K562 (cell line): ENCODE results near the gene ANKRD11. TPM values are rescaled to one million over a fixed set of nuclear protein-coding genes. Genes with fewer than 3 reads are reported as not detected.
A peak's percentile ranks its signal among the peaks of the same experiment; 100 is the strongest.

Experiments
- ATAC-seq: fragments of 200-7000 bp; cut with Tn5 transposase; 3 replicates; pipeline ENCODE4 v1.9.1; 2020; ENCODE audit warnings: moderate library complexity
- BruUV-seq: library from RNA; stranded (reverse); fragments of 400-500 nt; replicated peaks from 2 replicates; lab custom pipeline; 2021; lab: Mats Ljungman, UMichigan
- CTCF ChIA-PET: fragments of 300-600 bp; formaldehyde crosslinking; extraction: SDS; loops from one replicate; lab custom pipeline; 2021; ENCODE audit warnings: low intra/inter-chr PET ratio; lab: Yijun Ruan, JAX
- POLR2A ChIA-PET: fragments of 300-600, 350-650 bp; sonication (Branson Sonifier 250); formaldehyde crosslinking; extraction: SDS; loops from one replicate; lab custom pipeline; 2021; ENCODE audit warnings: antibody characterized with exemption, inconsistent platforms; lab: Yijun Ruan, JAX
- DNase-seq, 4 experiments: peaks; one replicate each; pipeline versions ENCODE4 v3.0.0 to v3.0.0-alpha.2; 2011 to 2018; ENCODE audit warnings: low spot score in 3 of 4, mixed read lengths in 3 of 4; ENCODE audit errors: extremely low read depth in 1 of 4
- FAIRE-seq: peaks from 2 replicates; lab custom pipeline; 2011; peaks lifted over from hg19 to GRCh38; lab: Jason Lieb, UNC
- H2AFZ ChIP-seq: 2 replicates; pipeline ENCODE4 v1.6.0; 2011; ENCODE audit warnings: low read depth, low read length, control low read depth, inconsistent platforms
- H3K27ac ChIP-seq: fragments of 200-600 bp; 3 replicates; pipeline ENCODE4 v1.8.0; 2011; ENCODE audit warnings: low read depth, mild to moderate bottlenecking, control low read depth, inconsistent platforms, low read length, moderate library complexity, mixed read lengths; ENCODE audit errors: extremely low read depth
- H3K27me3 ChIP-seq, 2 experiments: fragments of 300-600 bp in 1 of 2; 2 replicates in 1 of 2; 3 replicates in 1 of 2; pipeline versions ENCODE4 v1.6.0 to v1.8.0; 2011; ENCODE audit warnings: inconsistent platforms in 2 of 2, low read length in 2 of 2, mild to moderate bottlenecking in 1 of 2, mixed read lengths in 1 of 2, moderate library complexity in 1 of 2; ENCODE audit not compliant: control insufficient read depth in 2 of 2, insufficient read depth in 2 of 2
- H3K36me3 ChIP-seq: fragments of 300-600 bp; 3 replicates; pipeline ENCODE4 v1.8.0; 2011; ENCODE audit warnings: mild to moderate bottlenecking, low read length, inconsistent platforms; ENCODE audit not compliant: control insufficient read depth, insufficient read depth
- H3K4me1 ChIP-seq, 2 experiments: fragments of 200-600 bp in 1 of 2; replicated peaks in 1 of 2; 2 replicates in 1 of 2; 3 replicates in 1 of 2; pipeline versions ENCODE4 v1.5.1 to v1.8.0; 2011; ENCODE audit warnings: inconsistent platforms in 2 of 2, low read length in 2 of 2, mild to moderate bottlenecking in 1 of 2, mixed read lengths in 1 of 2, moderate library complexity in 1 of 2; ENCODE audit not compliant: control insufficient read depth in 2 of 2, insufficient read depth in 2 of 2
- H3K4me2 ChIP-seq: 2 replicates; pipeline ENCODE4 v1.6.1; 2011; ENCODE audit warnings: low read length, control low read depth, inconsistent platforms, mixed read lengths; ENCODE audit not compliant: insufficient read depth
- H3K4me3 ChIP-seq: fragments of 200-600 bp; sonication (generic), shearing (Covaris generic); 2 replicates; pipeline ENCODE4 v1.5.1; 2016; ENCODE audit warnings: control low read depth, inconsistent platforms
- H3K79me2 ChIP-seq: fragments of 200-600 bp; 3 replicates; pipeline ENCODE4 v1.8.0; 2011; ENCODE audit warnings: low read length, inconsistent platforms; ENCODE audit not compliant: control insufficient read depth, insufficient read depth
- H3K9ac ChIP-seq, 2 experiments: 2 replicates each; pipeline versions ENCODE4 v1.6.0 to v1.6.1; 2011; ENCODE audit warnings: low read depth in 2 of 2, low read length in 2 of 2, control low read depth in 1 of 2, inconsistent platforms in 1 of 2, mild to moderate bottlenecking in 1 of 2, mixed read lengths in 1 of 2; ENCODE audit not compliant: insufficient read depth in 1 of 2
- H3K9me1 ChIP-seq: one replicate; pipeline ENCODE4 v1.6.0; 2011; ENCODE audit warnings: inconsistent platforms, mild to moderate bottlenecking, low read length, moderate library complexity; ENCODE audit not compliant: control insufficient read depth, insufficient read depth
- H3K9me3 ChIP-seq: replicated peaks from 2 replicates; pipeline ENCODE4 v1.5.1; 2011; ENCODE audit warnings: low read depth, low read length, inconsistent platforms; ENCODE audit not compliant: control insufficient read depth, insufficient read depth
- H4K20me1 ChIP-seq: replicated peaks from 2 replicates; pipeline ENCODE4 v1.6.1; 2011; ENCODE audit warnings: low read length, inconsistent platforms, mixed read lengths; ENCODE audit not compliant: control insufficient read depth, insufficient read depth
- ATF1 ChIP-seq, 2 experiments: fragments of 450-650 bp in 1 of 2; IDR thresholded peaks; 2 replicates each; pipeline ENCODE4 v1.6.1; 2016; ENCODE audit warnings: missing compliant biosample characterization in 1 of 2, missing genetic modification characterization in 1 of 2
- BRD9 ChIP-seq: fragments of 450-650 bp; IDR thresholded peaks from 2 replicates; pipeline ENCODE4 v1.6.1; 2018; ENCODE audit warnings: low read depth; ENCODE audit not compliant: partially characterized antibody
- ESRRB ChIP-seq: fragments of 250-450 bp; sonication (Bioruptor Pico); IDR thresholded peaks from 2 replicates; pipeline ENCODE4 v1.5.0; 2020; ENCODE audit warnings: mild to moderate bottlenecking, moderate library complexity, borderline replicate concordance
- ETV1 ChIP-seq: fragments of 450-650 bp; conservative IDR thresholded peaks from 2 replicates; pipeline ENCODE4 v1.6.1; 2016; ENCODE audit warnings: missing genetic modification characterization, control low read depth, low read depth, missing compliant biosample characterization
- KLF13 ChIP-seq: fragments of 450-650 bp; IDR thresholded peaks from 2 replicates; pipeline ENCODE4 v1.6.1; 2016; ENCODE audit warnings: missing genetic modification characterization, low read depth, mild to moderate bottlenecking, missing compliant biosample characterization, moderate library complexity, borderline replicate concordance
- MAFG ChIP-seq: fragments of 450-650 bp; conservative IDR thresholded peaks from 2 replicates; pipeline ENCODE4 v1.6.1; 2016; ENCODE audit warnings: missing genetic modification characterization, missing compliant biosample characterization
- MED1 ChIP-seq: sonication (generic); formaldehyde crosslinking; IDR thresholded peaks from 2 replicates; pipeline ENCODE4 v1.8.1; 2023; ENCODE audit warnings: missing genetic modification reagents, borderline replicate concordance
- NBN ChIP-seq: fragments of 450-650 bp; IDR thresholded peaks from 2 replicates; pipeline ENCODE4 v1.6.1; 2016; ENCODE audit warnings: low read depth, mild to moderate bottlenecking
- POLR2G ChIP-seq: fragments of 200-400 bp; formaldehyde crosslinking; IDR thresholded peaks from 2 replicates; pipeline ENCODE4 v1.6.1; 2017; ENCODE audit warnings: low read depth, mild to moderate bottlenecking, antibody characterized with exemption, low read length, moderate library complexity
- RBM22 ChIP-seq: fragments of 200-400 bp; formaldehyde crosslinking; IDR thresholded peaks from 2 replicates; pipeline ENCODE4 v1.6.1; 2018; ENCODE audit warnings: low read length, low read depth; ENCODE audit not compliant: poor library complexity, severe bottlenecking
- TCF7 ChIP-seq: sonication (generic); IDR thresholded peaks from 2 replicates; pipeline ENCODE4 v1.6.1; 2016; ENCODE audit warnings: antibody characterized with exemption, borderline replicate concordance
- ZBED1 ChIP-seq: IDR thresholded peaks from 2 replicates; pipeline ENCODE4 v1.6.1; 2014
- ZBTB2 ChIP-seq: fragments of 450-650 bp; IDR thresholded peaks from 2 replicates; pipeline ENCODE4 v1.6.1; 2016; ENCODE audit warnings: antibody characterized with exemption
- ZSCAN32 ChIP-seq: fragments of 450-650 bp; formaldehyde crosslinking; IDR thresholded peaks from 2 replicates; pipeline ENCODE4 v1.4.0; 2020; ENCODE audit warnings: mild to moderate bottlenecking, moderate library complexity
- WGBS: fragments of 100-300 bp; shearing (Covaris generic); methylation state at CpG from one replicate; pipeline ENCODE4 v1.1.6; 2016; ENCODE audit warnings: low coverage, mixed read lengths; ENCODE audit not compliant: insufficient coverage; ENCODE audit errors: missing lambda C conversion rate; 5-methylcytosine and 5-hydroxymethylcytosine counted together
- in situ Hi-C: fragments of 300-500 bp; cut with MboI; formaldehyde crosslinking; loops from 4 replicates; pipeline ENCODE4 v1.15.0; 2018; ENCODE audit warnings: inconsistent platforms, mixed read lengths
- intact Hi-C: fragments of 100-400 bp; cut with micrococcal nuclease; formaldehyde crosslinking; loops from 2 replicates; pipeline ENCODE4 v1.14.2; 2022
- polyA plus RNA-seq, 8 experiments: library from polyadenylated mRNA; depleted of rRNA in 4 of 8; stranded (reverse) in 5 of 8; unstranded in 3 of 8; fragments of >200 nt; fragmentation: Nextera tagmentation in 2 of 8; fragmentation: Illumina TruSeq in 1 of 8; extraction: Ambion mirVana in 2 of 8; extraction: Trizol in 1 of 8; gene quantifications; 2 replicates each; pipeline versions ENCODE4 v1.2.1 to v1.2.3, GENCODE V29; 2011 to 2014; ENCODE audit warnings: inconsistent platforms in 1 of 8, missing spikeins in 1 of 8
- total RNA-seq, 7 experiments: library from RNA; depleted of rRNA in 6 of 7; stranded (reverse); fragments of >200 nt in 6 of 7; fragmentation: Illumina TruSeq in 2 of 7; extraction: Trizol in 2 of 7; gene quantifications; 2 replicates each; pipeline versions ENCODE4 v1.2.1 to v1.2.3, GENCODE V29; 2011 to 2021; ENCODE audit warnings: low replicate concordance in 1 of 7

Gene ANKRD11
- total and polyA plus RNA-seq, 9 of the 15 experiments (the other 6 are each of a cell fraction or from before 2014, with no cell fraction given), result 4.7 to 126 (median 31.7) TPM

DNA sequence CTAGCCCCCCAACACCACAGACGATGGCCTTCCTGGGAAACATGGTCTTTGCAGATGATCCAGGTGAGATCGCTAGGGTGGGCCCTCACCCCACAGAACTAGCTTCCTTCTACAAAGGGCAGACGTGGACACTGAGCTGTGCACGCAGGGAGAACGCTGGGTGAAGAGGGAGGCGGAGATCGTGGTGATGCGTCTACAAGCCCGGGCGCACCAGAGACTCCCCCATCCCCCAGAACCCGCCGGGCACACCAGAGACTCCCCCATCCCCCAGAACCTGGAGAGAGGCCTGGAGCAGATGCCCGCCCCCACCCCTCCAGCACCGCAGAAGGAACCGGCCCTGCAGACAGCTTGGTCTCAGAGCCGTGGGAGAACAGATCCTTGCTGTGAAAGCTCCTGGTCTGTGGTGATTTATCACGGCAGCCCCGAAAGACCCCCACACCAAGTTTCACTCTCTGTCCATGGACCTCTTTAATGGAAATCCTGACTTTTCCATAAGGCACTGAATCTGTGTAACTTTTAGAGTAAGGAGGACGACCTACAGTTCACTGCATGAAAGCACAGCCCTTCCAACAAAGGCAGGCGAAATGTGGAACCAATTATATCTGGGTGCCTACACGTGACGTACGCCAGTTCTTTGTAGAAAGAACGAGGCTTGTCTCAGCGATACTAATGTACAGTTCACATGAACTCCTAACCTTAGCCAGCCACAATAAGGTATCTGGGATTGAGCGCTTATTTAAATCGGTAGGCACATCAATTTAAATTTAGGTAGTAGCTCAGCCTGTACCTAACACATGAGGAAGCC is 88.5 kb downstream of the ANKRD11 start:
- in situ Hi-C loops (no loop called here), intact Hi-C loops (no loop called here)
- FAIRE-seq, result no peak
- TF ChIP-seq ETV1 (tag) (no peak), RBM22 (peak; percentile 66), POLR2G (0 out of 2 replicates have a peak, but pooled peaks have one; percentile 30)
- Histone ChIP-seq H3K27ac (no peak overlapping the region), H3K9ac (no peak overlapping the region; a peak in 1 of 4 replicates), H3K9me3 (no peaks in the 10 kb centered on the region), H3K79me2 (peaks cover 92% of the 10 kb centered on the region), H4K20me1 (peaks cover 80% of the 10 kb centered on the region), H3K4me3 (no peak overlapping the region), H3K27me3 (no peaks in the 10 kb centered on the region), H3K4me1 (peaks cover 24 to 44% of the 10 kb centered on the region in 2 experiments), H3K9me1 (peaks cover 18% of the 10 kb centered on the region), H3K36me3 (peaks cover 45% of the 10 kb centered on the region; the same call in 2 of the 3 replicates), H3K4me2 (no peak overlapping the region), H2AFZ (no peak overlapping the region)
- ATAC-seq, result no peak
- CTCF ChIA-PET, result no interaction called here
- no peak for DNase-seq
- no TSS peak for BruUV-seq
- POLR2A ChIA-PET, result interaction anchor here (0.6 to 1.1 kb wide), 3 partner anchors 8 to 204 kb away, joined by 3 to 4 read pairs (median 3); no protein-coding TSS in a partner anchor
- WGBS, result 89% methylated on average over 24 of the region's 27 CpGs

DNA sequence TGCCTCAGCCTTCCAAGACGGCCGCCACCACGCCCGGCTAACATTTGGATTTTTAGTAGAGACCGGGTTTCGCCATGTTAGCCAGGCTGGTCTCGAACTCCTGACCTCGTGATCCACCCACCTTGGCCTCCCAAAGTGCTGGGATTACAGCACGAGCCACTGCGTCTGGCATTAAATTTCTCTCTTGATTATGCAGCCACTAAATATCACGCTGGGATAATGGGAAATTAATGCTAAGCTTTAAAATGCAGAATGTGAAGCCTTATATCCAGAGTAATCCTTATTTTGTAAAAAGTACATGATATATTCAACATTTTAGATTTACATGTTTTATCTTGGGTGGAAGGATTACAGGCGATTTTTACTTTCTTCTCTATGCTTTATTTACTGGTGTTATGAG is 89.2 kb downstream of the ANKRD11 start:
- intact Hi-C loops, result no loop called here
- Histone ChIP-seq H3K4me3 (no peak overlapping the region), H3K27ac (no peak overlapping the region), H3K4me2 (no peak overlapping the region), H3K9me3 (no peaks in the 10 kb centered on the region), H3K9ac (no peak overlapping the region), H3K79me2 (peaks cover 91% of the 10 kb centered on the region), H3K9me1 (peaks cover 12% of the 10 kb centered on the region), H4K20me1 (peaks cover 75% of the 10 kb centered on the region), H3K36me3 (peaks cover 42% of the 10 kb centered on the region; the same call in 2 of the 3 replicates), H2AFZ (no peak overlapping the region), H3K27me3 (no peaks in the 10 kb centered on the region), H3K4me1 (peaks cover 17 to 38% of the 10 kb centered on the region in 2 experiments)
- ChIA-PET CTCF (no interaction called here), POLR2A (interaction anchor here (1.1 kb wide), 1 partner anchor 76 kb away, joined by 4 read pairs; no protein-coding TSS in a partner anchor)
- no peak for FAIRE-seq
- no peak for ATAC-seq
- no peak for DNase-seq
- 81% methylated on average over 12 of the region's 12 CpGs for WGBS
- in situ Hi-C loops, result no loop called here
- TSS peak; percentile 27 for BruUV-seq
- TF ChIP-seq KLF13 (tag) (no peak), MAFG (tag) (no peak), NBN (no peak), ZBED1 (no peak), BRD9 (no peak), MED1 (CRISPR knock-in tag) (no peak), TCF7 (no peak), ATF1 (CRISPR knock-in tag; IDR thresholded peaks at IDR 0.05) (no peak), ATF1 (tag; IDR thresholded peaks at IDR 0.05) (no peak), ZSCAN32 (CRISPR knock-in tag) (no peak), ZBTB2 (no peak), ESRRB (no peak)
